BLaER1 (cell line): ENCODE results near the gene ISYNA1.

Experiments
- H3K27ac ChIP-seq: shearing (Covaris generic); formaldehyde crosslinking; 2 replicates; pipeline ENCODE4 v1.8.1; 2022
- H3K27me3 ChIP-seq: shearing (Covaris generic); formaldehyde crosslinking; 2 replicates; pipeline ENCODE4 v1.8.1; 2022
- H3K36me3 ChIP-seq: shearing (Covaris generic); formaldehyde crosslinking; 2 replicates; pipeline ENCODE4 v1.8.1; 2022
- H3K4me1 ChIP-seq: shearing (Covaris generic); formaldehyde crosslinking; 2 replicates; pipeline ENCODE4 v1.8.1; 2022
- H3K4me2 ChIP-seq: shearing (Covaris generic); formaldehyde crosslinking; 2 replicates; pipeline ENCODE4 v1.8.1; 2022
- H3K4me3 ChIP-seq: shearing (Covaris generic); formaldehyde crosslinking; 2 replicates; pipeline ENCODE4 v1.8.1; 2022
- H3K9ac ChIP-seq: shearing (Covaris generic); formaldehyde crosslinking; 2 replicates; pipeline ENCODE4 v1.8.1; 2022
- H3K9me3 ChIP-seq: shearing (Covaris generic); formaldehyde crosslinking; 2 replicates; pipeline ENCODE4 v1.8.1; 2022
- H4K20me1 ChIP-seq: shearing (Covaris generic); formaldehyde crosslinking; 2 replicates; pipeline ENCODE4 v1.8.1; 2022
- Cebpa-rat ChIP-seq: shearing (Covaris generic); IDR thresholded peaks from 2 replicates; pipeline ENCODE4 v1.8.1; 2022

Gene ISYNA1

DNA sequence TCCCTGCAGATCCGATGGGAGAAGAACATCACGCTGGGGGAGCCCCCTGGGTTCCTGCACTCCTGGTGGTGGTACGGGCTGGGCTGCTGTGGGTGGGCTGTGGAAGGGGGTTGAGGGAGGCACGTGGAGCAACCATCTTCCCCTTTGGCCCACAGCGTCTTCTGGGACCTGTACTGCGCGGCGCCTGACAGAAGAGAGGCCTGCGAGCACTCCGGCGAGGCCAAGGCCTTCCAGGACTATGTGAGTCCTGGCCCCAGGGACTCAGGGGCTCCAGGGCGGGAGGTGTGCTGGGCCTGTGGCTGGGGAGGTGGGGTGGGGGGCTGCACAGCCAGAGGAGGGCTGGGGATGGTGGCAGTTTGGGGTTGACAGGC lies 10.2 kb downstream of the ISYNA1 start:
- Histone ChIP-seq H3K36me3 (peaks cover 11% of the 10 kb centered on the region; the same call in 1 of the 2 replicates), H3K4me3 (no peak overlapping the region), H3K9ac (0 out of 2 replicates have a peak overlapping the region, but pooled peaks have one; percentile 24), H3K4me2 (peak overlapping the region; percentile 98), H3K9me3 (no peaks in the 10 kb centered on the region), H3K27ac (peak overlapping the region; percentile 72; the same call in 1 of the 2 replicates), H3K4me1 (peaks cover 93% of the 10 kb centered on the region), H4K20me1 (peaks cover 56% of the 10 kb centered on the region), H3K27me3 (no peaks in the 10 kb centered on the region)
- TF ChIP-seq Cebpa-rat = no peak

GRCh38 chr19:18427080-18427742 lies 10.7 kb downstream of the ISYNA1 start:
- H3K27ac ChIP-seq = peak overlapping the region; percentile 72

DNA sequence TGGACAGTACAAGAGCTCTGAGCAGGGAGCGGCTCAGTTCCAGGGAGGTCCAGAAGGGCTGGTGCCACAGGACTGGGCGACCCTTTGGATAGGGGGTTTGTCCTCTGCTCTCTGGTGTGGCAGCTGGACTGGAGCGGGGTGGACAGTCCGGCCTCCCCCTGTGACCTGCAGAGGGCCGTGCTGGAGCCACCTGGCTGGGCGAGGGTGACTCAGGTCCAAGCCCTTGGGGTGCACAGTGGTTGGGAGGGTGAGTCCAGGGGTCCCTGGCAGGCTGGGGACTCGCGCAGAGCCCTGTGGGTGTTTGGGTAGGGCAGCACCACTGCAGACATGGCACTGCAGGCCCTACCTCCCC lies 11.5 kb downstream of the ISYNA1 start:
- Histone ChIP-seq H3K27ac (peak overlapping the region; percentile 72), H3K4me1 (peaks cover 93% of the 10 kb centered on the region), H3K4me3 (peak overlapping the region; percentile 22; the same call in 1 of the 2 replicates), H3K4me2 (peak overlapping the region; percentile 98), H4K20me1 (peaks cover 69% of the 10 kb centered on the region), H3K36me3 (peaks cover 16% of the 10 kb centered on the region; the same call in 1 of the 2 replicates), H3K9me3 (no peaks in the 10 kb centered on the region), H3K27me3 (no peaks in the 10 kb centered on the region), H3K9ac (peak overlapping the region; percentile 70)
- TF ChIP-seq Cebpa-rat = no peak

More at GRCh38 chr19:18427080-18427742, 10.7 kb downstream of the ISYNA1 start:
- TF ChIP-seq Cebpa-rat = no peak
- peak overlapping the region; percentile 70 for H3K9ac ChIP-seq
- no peaks in the 10 kb centered on the region for H3K9me3 ChIP-seq
- peaks cover 61% of the 10 kb centered on the region for H4K20me1 ChIP-seq
- no peak overlapping the region for H3K4me3 ChIP-seq
- peak overlapping the region; percentile 98 for H3K4me2 ChIP-seq
- peaks cover 16% of the 10 kb centered on the region; the same call in 1 of the 2 replicates for H3K36me3 ChIP-seq
- H3K27me3 ChIP-seq = no peaks in the 10 kb centered on the region
- peaks cover 93% of the 10 kb centered on the region for H3K4me1 ChIP-seq

DNA sequence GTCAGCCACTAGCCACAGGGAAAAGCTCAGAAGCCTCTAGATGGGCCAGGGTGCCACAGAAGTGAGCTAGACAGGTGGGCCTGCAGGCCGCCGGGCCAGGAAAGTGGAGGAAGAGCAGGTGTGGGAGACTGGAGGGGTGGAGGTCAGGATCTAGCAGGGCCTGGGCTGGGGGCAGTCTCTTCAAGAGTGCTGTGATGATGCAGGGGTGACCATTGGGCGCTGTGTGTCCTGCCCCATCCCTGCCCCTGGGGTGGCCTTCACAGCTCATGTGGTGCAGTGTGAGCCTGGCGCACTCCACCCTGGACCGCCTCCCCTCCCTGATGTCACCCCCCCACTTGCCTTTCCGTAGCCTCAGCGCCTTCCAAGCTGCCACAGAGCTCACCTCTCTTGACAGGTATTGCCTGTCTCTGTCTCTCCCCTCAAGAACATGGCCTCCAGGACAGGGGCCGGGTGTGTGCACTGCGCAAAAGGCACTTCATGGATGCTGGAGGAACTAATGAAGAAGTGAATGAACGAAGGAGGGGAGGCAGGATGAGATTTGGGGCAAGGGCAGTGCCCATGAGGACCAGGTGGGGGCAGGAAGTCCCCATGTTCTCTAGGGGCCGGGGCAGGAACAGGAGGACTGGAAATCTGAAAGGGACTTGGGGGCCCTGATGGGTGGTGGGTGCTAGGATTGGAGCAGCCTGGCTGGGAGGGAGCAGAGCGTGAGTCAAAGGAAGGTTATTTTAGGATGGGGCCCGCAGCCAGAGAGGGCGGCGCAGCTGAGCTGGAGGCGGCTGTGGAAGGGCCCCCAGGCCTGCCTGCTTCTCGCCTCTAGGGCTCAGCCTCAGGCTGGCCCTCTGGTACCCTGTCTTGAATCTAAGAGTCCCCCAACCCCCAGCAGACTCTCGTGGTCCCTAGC lies 12.2 kb downstream of the ISYNA1 start:
- Histone ChIP-seq H3K36me3 (peaks cover 16% of the 10 kb centered on the region; the same call in 1 of the 2 replicates), H3K4me2 (peak overlapping the region; percentile 98), H3K4me3 (peak overlapping the region; percentile 22; the same call in 1 of the 2 replicates), H3K27ac (peak overlapping the region; percentile 72), H3K27me3 (no peaks in the 10 kb centered on the region), H3K9me3 (no peaks in the 10 kb centered on the region), H3K9ac (peak overlapping the region; percentile 70), H4K20me1 (peaks cover 75% of the 10 kb centered on the region), H3K4me1 (peaks cover 94% of the 10 kb centered on the region)
- TF ChIP-seq Cebpa-rat = no peak

GRCh38 chr19:18424890-18425514 lies 12.9 kb downstream of the ISYNA1 start:
- H4K20me1 ChIP-seq = peaks cover 80% of the 10 kb centered on the region
- peak overlapping the region; percentile 72; the same call in 1 of the 2 replicates for H3K27ac ChIP-seq
- peaks cover 12% of the 10 kb centered on the region; the same call in 1 of the 2 replicates for H3K36me3 ChIP-seq
- H3K9me3 ChIP-seq = no peaks in the 10 kb centered on the region
- no peak overlapping the region for H3K4me3 ChIP-seq
- peak overlapping the region; percentile 70; the same call in 1 of the 2 replicates for H3K9ac ChIP-seq
- peak overlapping the region; percentile 98 for H3K4me2 ChIP-seq
- peaks cover 93% of the 10 kb centered on the region for H3K4me1 ChIP-seq
- TF ChIP-seq Cebpa-rat = no peak
- H3K27me3 ChIP-seq = no peaks in the 10 kb centered on the region

- Histone ChIP-seq H3K9ac (peak overlapping the region; percentile 62; the same call in 1 of the 2 replicates), H3K4me3 (0 out of 2 replicates have a peak overlapping the region, but pooled peaks have one; percentile 20), H3K4me1 (peaks cover 88% of the 10 kb centered on the region), H3K27ac (peak overlapping the region; percentile 73), H4K20me1 (peaks cover 80% of the 10 kb centered on the region), H3K4me2 (peak overlapping the region; percentile 98), H3K36me3 (peaks cover 12% of the 10 kb centered on the region; the same call in 1 of the 2 replicates), H3K9me3 (no peaks in the 10 kb centered on the region), H3K27me3 (no peaks in the 10 kb centered on the region)
- no peak for TF ChIP-seq Cebpa-rat
Observed at GRCh38 chr19:18424122-18424889, 13.6 kb downstream of the ISYNA1 start.

DNA sequence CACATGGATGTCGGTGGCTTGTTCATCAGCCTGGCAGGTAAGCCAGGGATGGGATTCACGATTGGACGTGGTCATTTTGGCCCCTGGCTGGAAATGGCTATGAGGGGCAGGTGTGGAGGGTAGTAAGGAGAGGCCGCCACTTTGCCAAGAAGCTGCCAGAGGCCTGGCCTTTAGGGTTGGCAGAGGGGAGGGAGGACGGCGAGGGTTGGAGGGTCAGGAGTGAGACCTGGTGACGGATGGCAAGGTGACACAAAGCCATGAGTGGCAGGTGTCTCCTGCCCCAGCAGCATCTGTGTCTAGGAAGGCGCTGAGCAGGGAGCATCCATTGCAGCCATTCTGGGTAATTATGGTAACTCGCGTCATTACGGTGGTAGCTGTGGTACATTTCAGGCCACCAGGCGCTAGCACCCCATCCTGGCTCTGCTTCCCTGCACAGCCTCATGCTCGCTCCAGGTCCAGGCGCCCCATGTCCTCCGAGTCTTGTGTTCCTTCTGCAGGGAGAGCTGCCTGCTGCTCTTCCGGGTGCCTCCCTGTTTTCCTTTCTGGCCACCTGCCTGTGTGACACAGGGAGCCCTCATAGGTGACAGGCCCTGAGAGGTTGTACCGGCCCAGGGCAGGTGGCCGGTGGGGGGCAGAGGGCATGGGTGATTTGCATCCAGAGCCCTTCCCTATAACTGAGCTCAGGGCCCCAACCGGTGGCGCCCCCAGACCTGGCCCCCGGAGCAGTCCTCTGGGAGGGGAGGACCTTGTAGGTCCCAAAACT lies 14.5 kb downstream of the ISYNA1 start:
- Histone ChIP-seq H3K4me1 (peaks cover 90% of the 10 kb centered on the region), H3K4me3 (0 out of 2 replicates have a peak overlapping the region, but pooled peaks have one; percentile 20), H3K36me3 (peaks cover 12% of the 10 kb centered on the region; the same call in 1 of the 2 replicates), H3K27ac (peak overlapping the region; percentile 73), H3K9ac (peak overlapping the region; percentile 62), H3K27me3 (no peaks in the 10 kb centered on the region), H3K9me3 (no peaks in the 10 kb centered on the region), H4K20me1 (peaks cover 77% of the 10 kb centered on the region), H3K4me2 (peak overlapping the region; percentile 98)
- TF ChIP-seq Cebpa-rat = no peak

DNA sequence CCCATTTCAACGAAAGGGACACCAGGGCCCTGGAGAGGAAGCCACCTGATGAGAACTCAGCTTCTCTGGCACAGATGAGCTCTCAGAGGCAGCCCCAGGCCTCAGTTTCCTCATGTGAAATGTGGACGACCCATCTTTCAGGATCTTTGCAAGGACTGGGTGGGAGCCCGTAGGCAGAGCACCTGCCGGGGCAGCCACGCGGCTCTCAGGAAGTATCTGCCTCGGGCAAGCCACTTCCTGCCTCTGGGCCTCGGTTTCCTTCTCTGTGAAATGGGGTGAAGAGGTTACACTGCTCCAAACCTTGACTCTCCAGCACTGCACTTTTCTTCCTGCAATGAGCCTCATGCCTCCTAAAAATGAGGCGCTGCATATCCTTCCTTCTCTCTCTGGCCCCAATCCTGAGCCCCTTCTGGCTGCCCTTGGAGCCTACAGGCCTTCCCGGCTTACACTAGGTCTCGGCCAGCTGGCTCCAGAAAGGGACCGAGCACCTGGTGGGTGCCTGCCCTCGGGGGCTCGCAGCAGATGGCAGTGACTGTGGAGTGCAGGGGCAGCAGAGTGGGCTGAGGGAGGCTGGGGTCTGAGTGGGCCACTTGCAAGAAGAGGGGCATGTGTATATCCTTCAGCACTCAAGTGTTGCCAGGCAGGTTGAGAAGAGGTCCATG lies 15.3 kb downstream of the ISYNA1 start:
- Histone ChIP-seq H3K4me2 (peak overlapping the region; percentile 98), H3K27ac (peak overlapping the region; percentile 73), H4K20me1 (peaks cover 72% of the 10 kb centered on the region), H3K9me3 (no peaks in the 10 kb centered on the region), H3K4me1 (peaks cover 90% of the 10 kb centered on the region), H3K4me3 (no peak overlapping the region), H3K36me3 (peaks cover 12% of the 10 kb centered on the region; the same call in 1 of the 2 replicates), H3K27me3 (no peaks in the 10 kb centered on the region), H3K9ac (peak overlapping the region; percentile 62; the same call in 1 of the 2 replicates)
- TF ChIP-seq Cebpa-rat = no peak
